ENCODE results near the gene ZNF136.

DNA sequence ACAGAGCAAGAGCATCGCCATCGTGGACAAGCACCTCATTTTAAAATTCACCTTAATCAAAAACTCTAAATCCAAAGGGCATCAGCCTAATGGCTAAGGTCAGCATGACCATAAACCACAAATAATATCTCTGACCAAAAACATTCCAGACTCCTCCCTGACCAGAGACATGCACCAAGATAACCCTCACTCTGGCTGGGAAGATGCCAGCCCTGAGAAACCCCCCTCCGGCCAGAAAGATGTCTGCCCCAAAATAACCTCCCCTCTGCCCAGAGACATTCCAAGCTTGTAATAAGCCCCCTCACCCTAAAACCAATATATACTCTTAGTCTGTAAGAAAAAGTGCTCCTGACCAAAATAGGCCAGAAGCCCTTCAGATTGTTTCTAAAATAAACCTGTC lies 70.1 kb downstream of the ZNF136 start:
- TF ChIP-seq, protein P1, sequence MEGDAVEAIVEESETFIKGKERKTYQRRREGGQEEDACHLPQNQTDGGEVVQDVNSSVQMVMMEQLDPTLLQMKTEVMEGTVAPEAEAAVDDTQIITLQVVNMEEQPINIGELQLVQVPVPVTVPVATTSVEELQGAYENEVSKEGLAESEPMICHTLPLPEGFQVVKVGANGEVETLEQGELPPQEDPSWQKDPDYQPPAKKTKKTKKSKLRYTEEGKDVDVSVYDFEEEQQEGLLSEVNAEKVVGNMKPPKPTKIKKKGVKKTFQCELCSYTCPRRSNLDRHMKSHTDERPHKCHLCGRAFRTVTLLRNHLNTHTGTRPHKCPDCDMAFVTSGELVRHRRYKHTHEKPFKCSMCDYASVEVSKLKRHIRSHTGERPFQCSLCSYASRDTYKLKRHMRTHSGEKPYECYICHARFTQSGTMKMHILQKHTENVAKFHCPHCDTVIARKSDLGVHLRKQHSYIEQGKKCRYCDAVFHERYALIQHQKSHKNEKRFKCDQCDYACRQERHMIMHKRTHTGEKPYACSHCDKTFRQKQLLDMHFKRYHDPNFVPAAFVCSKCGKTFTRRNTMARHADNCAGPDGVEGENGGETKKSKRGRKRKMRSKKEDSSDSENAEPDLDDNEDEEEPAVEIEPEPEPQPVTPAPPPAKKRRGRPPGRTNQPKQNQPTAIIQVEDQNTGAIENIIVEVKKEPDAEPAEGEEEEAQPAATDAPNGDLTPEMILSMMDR (IDR thresholded peaks at IDR 0.05): no peak
- TF ChIP-seq ESRRA (IDR thresholded peaks at IDR 0.05; ENCODE audit: borderline replicate concordance, low read length) (no peak), POLR2A (IDR thresholded peaks at IDR 0.05; ENCODE audit: low read length) (no peak), CHD2 (IDR thresholded peaks at IDR 0.05; ENCODE audit: low read length, partially characterized antibody) (no peak), EP300 (IDR thresholded peaks at IDR 0.05) (no peak), RAD21 (conservative IDR thresholded peaks at IDR 0.05 in 1 of 2, IDR thresholded peaks at IDR 0.05 in 1 of 2) (no peak), JUNB (IDR thresholded peaks at IDR 0.05) (no peak), POLR2AphosphoS2 (conservative IDR thresholded peaks at IDR 0.05; ENCODE audit: low read length) (no peak), CEBPB (IDR thresholded peaks at IDR 0.05) (no peak)
- TF ChIP-seq, protein P2, sequence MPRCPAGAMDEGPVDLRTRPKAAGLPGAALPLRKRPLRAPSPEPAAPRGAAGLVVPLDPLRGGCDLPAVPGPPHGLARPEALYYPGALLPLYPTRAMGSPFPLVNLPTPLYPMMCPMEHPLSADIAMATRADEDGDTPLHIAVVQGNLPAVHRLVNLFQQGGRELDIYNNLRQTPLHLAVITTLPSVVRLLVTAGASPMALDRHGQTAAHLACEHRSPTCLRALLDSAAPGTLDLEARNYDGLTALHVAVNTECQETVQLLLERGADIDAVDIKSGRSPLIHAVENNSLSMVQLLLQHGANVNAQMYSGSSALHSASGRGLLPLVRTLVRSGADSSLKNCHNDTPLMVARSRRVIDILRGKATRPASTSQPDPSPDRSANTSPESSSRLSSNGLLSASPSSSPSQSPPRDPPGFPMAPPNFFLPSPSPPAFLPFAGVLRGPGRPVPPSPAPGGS (IDR thresholded peaks at IDR 0.05): no peak

Measured in A549 (cell line).